ENCODE measurements around the gene ALLC. TPM values are rescaled to one million over a fixed set of nuclear protein-coding genes. Genes with fewer than 3 reads are reported as not detected.

The ALLC gene
- total and polyA plus RNA-seq, 7 experiments from 2014 or later, result not detected

DNA sequence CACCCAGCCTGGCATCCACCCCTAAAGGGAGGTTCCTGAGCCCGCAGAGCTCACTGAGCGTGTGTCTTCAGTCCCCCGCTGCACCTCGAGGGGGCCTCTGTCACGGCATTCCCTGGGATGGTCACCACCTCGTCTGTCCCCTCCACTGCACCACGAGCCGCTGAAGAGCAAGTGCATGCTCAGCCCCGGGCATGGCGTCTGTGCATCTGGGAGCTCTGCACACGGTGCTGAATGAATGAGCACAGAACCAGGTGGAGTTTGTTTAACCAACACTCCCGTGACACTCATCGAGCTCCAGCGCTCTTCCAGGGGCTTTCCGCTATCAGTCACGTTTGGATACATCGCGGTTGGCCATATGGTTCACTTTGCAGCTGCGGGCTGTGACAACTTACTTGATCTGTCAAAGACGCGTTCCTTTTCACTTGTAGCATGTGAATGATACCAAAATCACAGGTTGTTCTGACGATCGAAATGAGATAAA, 9.2 kb downstream of the ALLC start:
- no peak overlapping the region for H3K27ac Mint-ChIP-seq
- no peaks in the 10 kb centered on the region for H3K36me3 Mint-ChIP-seq
- H3K27me3 ChIP-seq (ENCODE audit: control insufficient read depth in 2 of 2, insufficient read depth in 2 of 2, low read length in 2 of 2), result no peaks in the 10 kb centered on the region
- H3K9me3 Mint-ChIP-seq, result peaks cover 0 to 1% (median 0%) of the 10 kb centered on the region in 11 donors
- H3K36me3 ChIP-seq (ENCODE audit: control insufficient read depth in 2 of 3, insufficient read depth in 3 of 3, low read length in 3 of 3), result no peaks in the 10 kb centered on the region
- ChIA-PET POLR2A (no interaction called here), CTCF (no interaction called here)
- ATAC-seq (no peak), DNase-seq (peak in 1 of 9 donors; percentile 16)
- peaks cover 0 to 9% (median 5%) of the 10 kb centered on the region in 5 donors for H3K27me3 Mint-ChIP-seq
- H3K4me1 ChIP-seq (ENCODE audit: control insufficient read depth in 2 of 2, insufficient read depth in 2 of 2, low read length in 2 of 2), result no peaks in the 10 kb centered on the region
- no peak overlapping the region for H3K4me3 Mint-ChIP-seq
- no peaks in the 10 kb centered on the region for H3K9me3 ChIP-seq (ENCODE audit: control insufficient read depth in 2 of 3, low read length in 3 of 3)
- H3K4me1 Mint-ChIP-seq, result no peaks in the 10 kb centered on the region
- intact Hi-C loops (cut with micrococcal nuclease), result no loop called here
- H3K27ac ChIP-seq (ENCODE audit: low read depth, low read length), result no peak overlapping the region
- no peak overlapping the region for H3K4me3 ChIP-seq (ENCODE audit: low read length)

DNA sequence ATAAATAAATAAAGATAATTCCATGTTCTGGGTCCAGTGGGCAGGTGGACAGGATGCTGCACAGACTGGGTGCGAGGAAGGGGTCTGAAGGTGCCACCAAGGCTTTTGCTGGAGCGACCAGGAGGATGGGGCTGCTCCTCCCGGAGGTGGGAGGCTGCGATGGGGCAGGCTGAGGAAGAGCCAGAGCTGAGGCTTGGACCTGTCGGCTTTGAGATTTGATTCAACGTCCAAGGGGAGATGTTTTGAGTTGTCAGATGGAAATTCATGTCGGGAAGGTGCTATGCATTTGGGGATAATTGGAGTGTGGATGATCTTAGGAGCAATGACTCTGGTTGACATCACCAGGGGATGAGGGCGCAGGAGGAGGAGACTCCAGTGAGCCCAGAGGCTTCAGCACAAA, 11.7 kb downstream of the ALLC start:
- Histone ChIP-seq H3K27me3 (ENCODE audit: control insufficient read depth in 2 of 2, insufficient read depth in 2 of 2, low read length in 2 of 2) (no peaks in the 10 kb centered on the region), H3K4me3 (ENCODE audit: low read length) (no peak overlapping the region), H3K27ac (ENCODE audit: low read depth, low read length) (no peak overlapping the region), H3K9me3 (ENCODE audit: control insufficient read depth in 2 of 3, low read length in 3 of 3) (no peaks in the 10 kb centered on the region), H3K4me1 (ENCODE audit: control insufficient read depth in 2 of 2, insufficient read depth in 2 of 2, low read length in 2 of 2) (no peaks in the 10 kb centered on the region), H3K36me3 (ENCODE audit: control insufficient read depth in 2 of 3, insufficient read depth in 3 of 3, low read length in 3 of 3) (no peaks in the 10 kb centered on the region)
- Mint-ChIP-seq H3K4me1 (no peaks in the 10 kb centered on the region), H3K4me3 (no peak overlapping the region), H3K27me3 (peaks cover 0 to 9% (median 5%) of the 10 kb centered on the region in 5 donors), H3K27ac (no peak overlapping the region), H3K36me3 (no peaks in the 10 kb centered on the region), H3K9me3 (peaks cover 0 to 1% (median 0%) of the 10 kb centered on the region in 11 donors)
- ChIA-PET POLR2A (no interaction called here), CTCF (no interaction called here)
- no peak for ATAC-seq
- intact Hi-C loops (cut with micrococcal nuclease), result no loop called here
- DNase-seq, result no peak

DNA sequence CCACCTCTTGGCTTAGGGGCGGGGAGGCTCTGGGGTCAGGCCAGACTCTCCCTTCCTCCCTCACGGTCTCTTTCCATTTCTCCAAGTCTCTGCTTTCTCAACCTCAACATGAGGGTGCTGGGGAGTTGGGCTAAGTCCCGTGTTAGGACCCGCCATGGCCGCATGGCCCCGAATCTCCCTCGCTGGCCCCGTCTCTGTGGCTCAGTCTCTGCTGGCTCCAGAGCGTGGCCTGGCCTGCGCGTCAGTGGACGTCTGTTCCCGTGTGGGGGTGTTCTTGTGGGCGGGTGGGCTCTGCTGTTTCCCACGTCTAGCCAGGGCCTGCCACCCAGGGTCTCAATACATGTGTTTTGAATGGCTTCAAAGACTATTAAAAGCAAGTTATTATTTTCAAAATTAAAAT, 12.4 kb downstream of the ALLC start:
- DNase-seq, result no peak
- H3K27ac Mint-ChIP-seq, result no peak overlapping the region

DNA sequence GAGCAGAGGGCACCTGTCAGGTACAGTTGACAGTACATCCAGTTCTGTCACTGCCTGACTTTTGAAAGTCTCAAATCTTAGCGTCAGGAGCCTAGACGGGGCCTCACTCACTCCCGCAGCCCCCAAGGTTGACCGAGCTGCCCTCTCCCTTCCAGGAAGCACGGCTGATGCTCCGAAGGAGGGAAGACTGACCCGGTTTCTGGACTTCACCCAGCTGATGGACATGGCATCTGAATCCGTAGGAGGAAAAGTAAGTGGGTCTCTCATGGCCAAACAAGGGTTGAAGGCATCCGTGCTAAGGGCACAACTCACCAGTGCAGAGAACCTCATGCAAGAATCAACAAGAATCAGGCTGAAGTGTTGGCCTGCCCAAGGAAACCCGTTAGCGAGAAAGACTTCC, 12.9 kb downstream of the ALLC start:
- POLR2A ChIA-PET, result interaction anchor here (0.6 kb wide), 1 partner anchor 307 kb away, joined by 3 read pairs; no protein-coding TSS in a partner anchor
- no peak overlapping the region for H3K4me3 ChIP-seq (ENCODE audit: low read length)
- peaks cover 0 to 9% (median 5%) of the 10 kb centered on the region in 5 donors for H3K27me3 Mint-ChIP-seq
- H3K4me1 ChIP-seq (ENCODE audit: control insufficient read depth in 2 of 2, insufficient read depth in 2 of 2, low read length in 2 of 2), result no peaks in the 10 kb centered on the region
- no peak overlapping the region for H3K27ac ChIP-seq (ENCODE audit: low read depth, low read length)
- no peaks in the 10 kb centered on the region for H3K4me1 Mint-ChIP-seq
- intact Hi-C loops (cut with micrococcal nuclease), result no loop called here
- no peaks in the 10 kb centered on the region for H3K36me3 ChIP-seq (ENCODE audit: control insufficient read depth in 2 of 3, insufficient read depth in 3 of 3, low read length in 3 of 3)
- no peaks in the 10 kb centered on the region for H3K9me3 ChIP-seq (ENCODE audit: control insufficient read depth in 2 of 3, low read length in 3 of 3)
- peaks cover 0 to 1% (median 0%) of the 10 kb centered on the region in 11 donors for H3K9me3 Mint-ChIP-seq
- H3K36me3 Mint-ChIP-seq, result no peaks in the 10 kb centered on the region
- H3K4me3 Mint-ChIP-seq, result no peak overlapping the region
- DNase-seq (no peak), ATAC-seq (no peak)
- no peak overlapping the region for H3K27ac Mint-ChIP-seq
- CTCF ChIA-PET, result no interaction called here
- no peaks in the 10 kb centered on the region for H3K27me3 ChIP-seq (ENCODE audit: control insufficient read depth in 2 of 2, insufficient read depth in 2 of 2, low read length in 2 of 2)

More for the DNA sequence above, 12.4 kb downstream of the ALLC start:
- no peak for ATAC-seq
- intact Hi-C loops (cut with micrococcal nuclease), result no loop called here
- Mint-ChIP-seq H3K4me3 (no peak overlapping the region), H3K4me1 (no peaks in the 10 kb centered on the region), H3K9me3 (peaks cover 0 to 1% (median 0%) of the 10 kb centered on the region in 11 donors), H3K27me3 (peaks cover 0 to 9% (median 5%) of the 10 kb centered on the region in 5 donors), H3K36me3 (no peaks in the 10 kb centered on the region)
- ChIA-PET CTCF (no interaction called here), POLR2A (no interaction called here)
- Histone ChIP-seq H3K36me3 (ENCODE audit: control insufficient read depth in 2 of 3, insufficient read depth in 3 of 3, low read length in 3 of 3) (no peaks in the 10 kb centered on the region), H3K27me3 (ENCODE audit: control insufficient read depth in 2 of 2, insufficient read depth in 2 of 2, low read length in 2 of 2) (no peaks in the 10 kb centered on the region), H3K27ac (ENCODE audit: low read depth, low read length) (no peak overlapping the region), H3K4me3 (ENCODE audit: low read length) (no peak overlapping the region), H3K4me1 (ENCODE audit: control insufficient read depth in 2 of 2, insufficient read depth in 2 of 2, low read length in 2 of 2) (no peaks in the 10 kb centered on the region), H3K9me3 (ENCODE audit: control insufficient read depth in 2 of 3, low read length in 3 of 3) (no peaks in the 10 kb centered on the region)

DNA sequence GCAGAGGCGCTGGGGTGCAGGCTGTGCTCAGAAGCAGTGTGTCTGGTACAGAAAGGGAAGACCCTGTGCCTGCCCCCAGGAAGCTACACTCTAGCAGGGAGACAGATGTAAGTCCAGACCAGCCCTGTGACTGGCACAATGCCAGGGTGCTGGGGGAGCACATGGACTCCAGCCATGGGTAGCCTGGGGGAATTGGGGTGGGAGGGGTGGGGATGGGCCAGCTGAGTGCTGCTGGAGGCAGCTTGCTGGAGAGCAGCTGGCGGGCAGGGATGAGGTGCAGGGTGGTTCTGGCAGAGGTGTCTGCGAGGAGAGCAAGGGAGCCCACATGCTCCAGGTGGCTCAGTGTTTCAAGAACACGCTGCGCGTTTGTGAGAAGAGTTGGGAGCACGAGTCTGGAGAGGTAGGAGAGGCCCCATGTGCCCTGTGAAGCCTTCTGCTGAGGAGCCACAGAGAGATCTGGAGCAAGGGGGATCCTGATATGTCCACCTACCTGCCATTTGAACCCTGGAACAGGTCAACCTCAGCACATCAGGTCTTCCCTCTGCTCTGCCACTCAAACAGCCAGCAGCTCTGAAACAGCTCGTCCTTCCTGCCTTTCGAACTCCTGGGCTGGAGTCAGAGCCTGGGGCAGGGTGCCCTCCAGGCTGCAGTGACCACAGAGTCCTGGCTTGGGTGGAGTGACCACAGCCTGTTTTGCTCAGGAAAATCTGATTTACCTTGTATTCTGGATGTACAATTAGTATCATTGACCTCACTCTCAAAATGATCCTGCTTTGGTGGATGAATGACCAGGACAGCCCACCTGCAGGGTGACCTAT, 15.1 kb downstream of the ALLC start:
- Histone ChIP-seq H3K4me1 (ENCODE audit: control insufficient read depth in 2 of 2, insufficient read depth in 2 of 2, low read length in 2 of 2) (no peaks in the 10 kb centered on the region), H3K36me3 (ENCODE audit: control insufficient read depth in 2 of 3, insufficient read depth in 3 of 3, low read length in 3 of 3) (no peaks in the 10 kb centered on the region), H3K9me3 (ENCODE audit: control insufficient read depth in 2 of 3, low read length in 3 of 3) (no peaks in the 10 kb centered on the region), H3K27me3 (ENCODE audit: control insufficient read depth in 2 of 2, insufficient read depth in 2 of 2, low read length in 2 of 2) (no peaks in the 10 kb centered on the region), H3K4me3 (ENCODE audit: low read length) (no peak overlapping the region), H3K27ac (ENCODE audit: low read depth, low read length) (no peak overlapping the region)
- Mint-ChIP-seq H3K27ac (no peak overlapping the region), H3K4me3 (no peak overlapping the region), H3K36me3 (no peaks in the 10 kb centered on the region), H3K4me1 (no peaks in the 10 kb centered on the region), H3K27me3 (peaks cover 0 to 17% (median 2%) of the 10 kb centered on the region in 5 donors), H3K9me3 (peaks cover 0 to under 1% (median 0%) of the 10 kb centered on the region in 11 donors)
- POLR2A ChIA-PET, result no interaction called here
- intact Hi-C loops (cut with micrococcal nuclease), result no loop called here
- DNase-seq, result no peak
- CTCF ChIA-PET, result no interaction called here
- ATAC-seq, result no peak

DNA sequence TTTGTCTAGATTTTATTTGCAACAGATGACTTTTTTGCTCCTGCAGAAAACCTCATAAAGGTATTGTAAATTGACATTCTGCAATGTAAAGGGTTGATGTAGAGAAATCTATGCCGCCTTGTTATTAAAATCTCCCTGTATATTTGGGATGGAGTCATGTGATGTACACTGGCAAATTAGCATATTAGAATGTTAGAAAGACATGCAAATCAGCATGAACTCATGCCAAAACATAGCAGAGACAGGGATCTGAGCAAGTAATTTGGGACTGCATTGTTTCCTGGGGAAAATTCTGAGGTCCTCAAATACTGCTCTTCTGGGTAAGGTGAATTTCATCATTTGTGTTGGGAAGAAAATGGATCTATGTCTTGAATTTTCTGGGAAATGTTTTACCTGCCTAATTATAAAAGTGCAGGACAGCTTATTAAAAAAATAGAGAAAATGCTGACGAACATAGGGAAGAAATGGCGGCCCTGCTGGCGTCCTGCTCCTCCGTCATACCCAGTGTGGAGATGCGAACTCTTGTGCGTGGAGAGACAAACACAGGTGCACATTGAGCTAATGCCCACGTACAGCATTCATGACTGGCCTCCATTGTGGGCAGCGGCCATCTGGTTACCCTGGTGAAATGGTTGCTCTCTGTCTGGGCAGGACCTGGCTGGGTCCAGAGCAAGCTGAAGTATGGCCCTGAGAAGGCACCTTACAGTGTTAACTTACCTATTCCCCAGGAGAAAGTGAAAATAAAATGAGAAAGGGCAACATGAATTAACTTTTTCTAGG, 16.3 kb downstream of the ALLC start:
- Mint-ChIP-seq H3K4me3 (no peak overlapping the region), H3K27ac (no peak overlapping the region), H3K9me3 (no peaks in the 10 kb centered on the region), H3K27me3 (peaks cover 0 to 16% (median 0%) of the 10 kb centered on the region in 5 donors), H3K36me3 (no peaks in the 10 kb centered on the region), H3K4me1 (no peaks in the 10 kb centered on the region)
- DNase-seq (no peak), ATAC-seq (no peak)
- H3K27me3 ChIP-seq (ENCODE audit: control insufficient read depth in 2 of 2, insufficient read depth in 2 of 2, low read length in 2 of 2), result no peaks in the 10 kb centered on the region
- intact Hi-C loops (cut with micrococcal nuclease), result no loop called here
- no peaks in the 10 kb centered on the region for H3K9me3 ChIP-seq (ENCODE audit: control insufficient read depth in 2 of 3, low read length in 3 of 3)
- H3K4me1 ChIP-seq (ENCODE audit: control insufficient read depth in 2 of 2, insufficient read depth in 2 of 2, low read length in 2 of 2), result no peaks in the 10 kb centered on the region
- no peaks in the 10 kb centered on the region for H3K36me3 ChIP-seq (ENCODE audit: control insufficient read depth in 2 of 3, insufficient read depth in 3 of 3, low read length in 3 of 3)
- ChIA-PET POLR2A (no interaction called here), CTCF (no interaction called here)
- H3K4me3 ChIP-seq (ENCODE audit: low read length), result no peak overlapping the region
- no peak overlapping the region for H3K27ac ChIP-seq (ENCODE audit: low read depth, low read length)

Data from naive thymus-derived CD4-positive, alpha-beta T cell (primary cell).